Activated B cell treated with CpG ODN at 0.5 μM for 24 hours (primary cell): ENCODE measurements around the gene SPIRE2. TPM values are rescaled to one million over a fixed set of nuclear protein-coding genes. Genes with fewer than 3 reads are reported as not detected.
"Not testable (repeated sequence)": the region's sequence is repeated elsewhere in the genome, so short reads cannot be mapped to it uniquely, and the experiment has no call there.

ENCODE experiments used
- ATAC-seq: fragments of 200-7000 bp; cut with Tn5 transposase; one replicate; pipeline ENCODE4 v1.10.0; 2021; ENCODE audit warnings: low read depth, mild to moderate bottlenecking, moderate library complexity
- CTCF ChIA-PET: fragments of 350-600 bp; sonication (Branson Sonifier 250); formaldehyde crosslinking; loops from one replicate; lab custom pipeline; 2021; ENCODE audit warnings: antibody characterized with exemption; lab: Charles Lee
- POLR2A ChIA-PET: fragments of 350-600 bp; sonication (Branson Sonifier 250); formaldehyde crosslinking; loops from one replicate; lab custom pipeline; 2021; ENCODE audit warnings: antibody characterized with exemption; lab: Charles Lee
- DNase-seq: peaks from one replicate; pipeline ENCODE4 v3.0.0; 2022
- H3K27ac Mint-ChIP-seq: one replicate; pipeline ENCODE4 v1.8.0; 2020; ENCODE audit warnings: mixed read lengths
- H3K27me3 Mint-ChIP-seq: one replicate; pipeline ENCODE4 v1.8.0; 2021; ENCODE audit warnings: mixed read lengths
- H3K36me3 Mint-ChIP-seq: one replicate; pipeline ENCODE4 v1.8.0; 2021; ENCODE audit warnings: low read depth, mixed read lengths
- H3K4me1 Mint-ChIP-seq: one replicate; pipeline ENCODE4 v1.8.0; 2021; ENCODE audit warnings: mixed read lengths
- H3K4me3 Mint-ChIP-seq: one replicate; pipeline ENCODE4 v1.8.0; 2020; ENCODE audit warnings: mild to moderate bottlenecking, mixed read lengths
- H3K9me3 Mint-ChIP-seq: one replicate; pipeline ENCODE4 v1.8.0; 2020; ENCODE audit warnings: mixed read lengths
- intact Hi-C: fragments of 100-400 bp; cut with micrococcal nuclease; formaldehyde crosslinking; loops from one replicate; pipeline ENCODE4 v1.15.1; 2024
- total RNA-seq: library from RNA; stranded (reverse); gene quantifications from 2 replicates; pipeline ENCODE4 v1.2.3, GENCODE V29; 2022
- TF ChIP-seq, protein P1 (sequence below): fragments of 200-600 bp; IDR thresholded peaks from one replicate; pipeline ENCODE4 v1.8.0; 2022; ENCODE audit warnings: antibody characterized with exemption, mild to moderate bottlenecking

SPIRE2 gene
- total RNA-seq, 1 donor from 2014 or later, result 1.2 TPM

DNA sequence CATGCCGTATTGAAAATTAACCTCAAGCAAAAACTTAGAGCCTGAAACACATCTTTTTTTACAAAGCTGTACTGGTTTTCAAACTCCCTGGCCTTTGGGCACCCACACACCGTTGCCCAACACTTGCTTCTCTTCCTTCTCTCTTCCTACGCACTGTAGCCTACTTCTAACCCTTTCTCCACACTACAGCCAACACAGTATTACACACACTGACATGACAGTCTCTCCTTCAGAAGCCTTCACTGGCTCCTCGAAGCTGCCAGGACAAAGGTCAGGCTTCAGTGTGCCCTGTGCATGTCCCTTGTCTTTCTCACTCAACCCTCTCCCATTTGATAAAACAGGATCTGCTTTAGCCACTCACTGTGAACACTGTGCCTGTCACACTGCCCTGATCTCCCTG is 19.8 kb upstream of the SPIRE2 start:
- no peaks in the 10 kb centered on the region for H3K9me3 Mint-ChIP-seq
- TF ChIP-seq, protein P1, sequence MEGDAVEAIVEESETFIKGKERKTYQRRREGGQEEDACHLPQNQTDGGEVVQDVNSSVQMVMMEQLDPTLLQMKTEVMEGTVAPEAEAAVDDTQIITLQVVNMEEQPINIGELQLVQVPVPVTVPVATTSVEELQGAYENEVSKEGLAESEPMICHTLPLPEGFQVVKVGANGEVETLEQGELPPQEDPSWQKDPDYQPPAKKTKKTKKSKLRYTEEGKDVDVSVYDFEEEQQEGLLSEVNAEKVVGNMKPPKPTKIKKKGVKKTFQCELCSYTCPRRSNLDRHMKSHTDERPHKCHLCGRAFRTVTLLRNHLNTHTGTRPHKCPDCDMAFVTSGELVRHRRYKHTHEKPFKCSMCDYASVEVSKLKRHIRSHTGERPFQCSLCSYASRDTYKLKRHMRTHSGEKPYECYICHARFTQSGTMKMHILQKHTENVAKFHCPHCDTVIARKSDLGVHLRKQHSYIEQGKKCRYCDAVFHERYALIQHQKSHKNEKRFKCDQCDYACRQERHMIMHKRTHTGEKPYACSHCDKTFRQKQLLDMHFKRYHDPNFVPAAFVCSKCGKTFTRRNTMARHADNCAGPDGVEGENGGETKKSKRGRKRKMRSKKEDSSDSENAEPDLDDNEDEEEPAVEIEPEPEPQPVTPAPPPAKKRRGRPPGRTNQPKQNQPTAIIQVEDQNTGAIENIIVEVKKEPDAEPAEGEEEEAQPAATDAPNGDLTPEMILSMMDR, result no peak
- peaks cover 3% of the 10 kb centered on the region for H3K36me3 Mint-ChIP-seq
- intact Hi-C loops, result no loop called here
- H3K4me1 Mint-ChIP-seq, result peaks cover 7% of the 10 kb centered on the region
- H3K4me3 Mint-ChIP-seq, result no peak overlapping the region
- DNase-seq (no peak), ATAC-seq (no peak)
- ChIA-PET CTCF (no interaction called here), POLR2A (no interaction called here)
- H3K27ac Mint-ChIP-seq, result no peak overlapping the region
- no peaks in the 10 kb centered on the region for H3K27me3 Mint-ChIP-seq

- Mint-ChIP-seq H3K4me1 (peaks cover 12% of the 10 kb centered on the region), H3K4me3 (no peak overlapping the region), H3K27me3 (no peaks in the 10 kb centered on the region), H3K27ac (no peak overlapping the region), H3K36me3 (peaks cover 3% of the 10 kb centered on the region), H3K9me3 (no peaks in the 10 kb centered on the region)
- ChIA-PET POLR2A (no interaction called here), CTCF (no interaction called here)
- intact Hi-C loops, result no loop called here
- TF ChIP-seq, protein P1, result no peak
- no peak for ATAC-seq
- DNase-seq, result no peak
Measured at GRCh38 chr16:89811321-89811720, 17.0 kb upstream of the SPIRE2 start.

DNA sequence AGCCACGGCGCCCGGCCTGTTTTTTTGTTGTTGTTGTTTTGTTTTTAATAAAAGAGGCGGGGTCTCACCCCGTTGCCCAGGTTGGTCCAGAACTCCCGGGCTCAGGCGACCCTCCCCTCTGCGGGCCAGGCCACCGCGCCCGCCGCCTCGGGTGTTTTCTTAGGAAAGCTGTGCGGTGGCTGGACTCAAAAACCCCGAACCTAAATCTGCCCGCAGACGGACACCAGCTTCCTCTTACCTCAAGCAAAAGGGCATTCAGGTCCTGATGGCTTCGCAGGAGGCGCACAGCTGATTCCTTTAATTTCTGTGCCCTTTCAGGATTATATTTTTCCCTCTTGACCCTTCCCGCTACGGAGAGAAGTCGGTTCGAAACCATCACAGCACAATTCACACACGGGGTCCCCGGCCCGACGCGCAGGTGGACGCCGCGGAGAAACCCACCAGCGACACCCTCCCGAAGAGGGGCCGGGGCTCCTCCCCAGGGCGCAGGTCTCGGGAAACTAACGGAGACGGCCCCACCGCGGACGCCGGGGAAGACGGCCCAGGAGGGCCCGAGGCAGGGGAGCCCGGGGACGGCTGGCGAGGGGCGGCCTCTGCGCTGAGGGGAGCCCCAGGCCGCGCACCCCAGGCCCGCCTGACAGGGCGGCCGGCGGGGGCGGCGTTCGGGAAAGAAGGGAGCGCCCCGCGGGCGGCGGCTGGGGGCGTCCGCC is 12.5 kb upstream of the SPIRE2 start:
- H3K36me3 Mint-ChIP-seq, result no peaks in the 10 kb centered on the region
- intact Hi-C loops, result loop anchor here (1.0 to 5.0 kb wide), 7 partner anchors 13 to 158 kb away; partner anchors contain the start of genes CHMP1A, SPATA2L, SPATA33 and SPIRE2
- POLR2A ChIA-PET, result interaction anchor here (0.6 to 1.0 kb wide), 3 partner anchors 51 to 96 kb away, joined by 3 to 6 read pairs (median 3); no protein-coding TSS in a partner anchor
- H3K27ac Mint-ChIP-seq, result peak overlapping the region; percentile 66
- CTCF ChIA-PET, result interaction anchor here (0.7 kb wide), 1 partner anchor 148 kb away, joined by 3 read pairs; no protein-coding TSS in a partner anchor
- H3K27me3 Mint-ChIP-seq, result no peaks in the 10 kb centered on the region
- H3K4me3 Mint-ChIP-seq, result peak overlapping the region; percentile 87
- DNase-seq (no peak), ATAC-seq (no peak)
- H3K9me3 Mint-ChIP-seq, result no peaks in the 10 kb centered on the region
- H3K4me1 Mint-ChIP-seq, result peaks cover 19% of the 10 kb centered on the region
- TF ChIP-seq, protein P1, result no peak

GRCh38 chr16:89818851-89819403 is 9.3 kb upstream of the SPIRE2 start:
- H3K9me3 Mint-ChIP-seq, POLR2A ChIA-PET, CTCF ChIA-PET, ATAC-seq, H3K36me3 Mint-ChIP-seq, H3K4me3 Mint-ChIP-seq, DNase-seq, H3K27me3 Mint-ChIP-seq, H3K27ac Mint-ChIP-seq: not testable (repeated sequence)
- intact Hi-C loops, result loop anchor here (5.0 kb wide), 2 partner anchors 97 to 162 kb away; partner anchors contain the start of genes CHMP1A, SPATA33, VPS9D1 and ZNF276
- H3K4me1 Mint-ChIP-seq, result peaks cover 13% of the 10 kb centered on the region

DNA sequence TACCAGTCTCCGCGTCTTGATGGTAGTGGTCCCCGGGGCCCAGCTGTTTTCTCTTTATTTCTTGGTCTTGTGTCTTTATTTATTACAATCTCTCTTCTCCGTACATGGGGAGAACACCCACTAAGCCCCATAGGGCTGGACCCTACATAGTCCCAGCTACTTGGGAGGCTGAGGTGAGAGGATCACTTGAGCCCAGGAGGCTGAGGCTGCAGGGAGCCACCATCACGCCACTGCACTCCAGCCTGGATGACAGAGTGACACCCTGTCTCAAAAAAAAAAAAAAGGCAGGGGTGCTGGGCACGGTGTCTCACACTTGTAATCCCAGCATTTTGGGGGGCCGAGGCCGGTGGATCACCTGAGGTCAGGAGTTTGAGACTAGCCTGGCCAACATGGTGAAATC is 8.8 kb upstream of the SPIRE2 start:
- H3K27ac Mint-ChIP-seq, ATAC-seq, H3K36me3 Mint-ChIP-seq, H3K4me3 Mint-ChIP-seq, H3K9me3 Mint-ChIP-seq, H3K27me3 Mint-ChIP-seq, DNase-seq, CTCF ChIA-PET, POLR2A ChIA-PET: not testable (repeated sequence)
- H3K4me1 Mint-ChIP-seq, result peaks cover 11% of the 10 kb centered on the region
- intact Hi-C loops, result loop anchor here (5.0 kb wide), 2 partner anchors 97 to 162 kb away; partner anchors contain the start of genes CHMP1A, SPATA33, VPS9D1 and ZNF276
